ENCODE data around the gene PTTG1IP.

DNA sequence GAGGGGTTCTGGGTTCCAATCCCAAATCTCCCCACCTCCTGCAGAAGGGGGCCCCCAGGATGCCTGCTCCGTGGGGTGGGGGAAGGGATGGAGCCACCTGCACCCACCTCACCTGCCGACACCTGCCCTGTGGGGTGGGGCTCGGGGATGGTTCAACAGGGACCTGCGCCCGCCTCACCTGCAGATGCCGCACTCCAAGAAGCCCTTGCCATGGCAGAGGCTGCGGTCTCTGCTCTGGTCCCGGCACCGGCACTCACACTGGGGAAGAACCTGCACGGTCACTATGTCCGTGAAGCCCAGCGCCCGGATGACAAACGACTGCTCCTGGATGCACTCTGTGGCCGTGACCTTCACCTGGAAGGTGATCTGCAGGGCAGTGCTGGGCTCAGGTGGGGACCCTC lies 18.1 kb upstream of the PTTG1IP start:
- TF ChIP-seq ZNF788 (CRISPR knock-in tag; IDR thresholded peaks at IDR 0.05; ENCODE audit: borderline replicate concordance) = no peak
- no peak for TF ChIP-seq ZNF253 (CRISPR knock-in tag; IDR thresholded peaks at IDR 0.05; ENCODE audit: borderline replicate concordance)
- TF ChIP-seq, protein P1, sequence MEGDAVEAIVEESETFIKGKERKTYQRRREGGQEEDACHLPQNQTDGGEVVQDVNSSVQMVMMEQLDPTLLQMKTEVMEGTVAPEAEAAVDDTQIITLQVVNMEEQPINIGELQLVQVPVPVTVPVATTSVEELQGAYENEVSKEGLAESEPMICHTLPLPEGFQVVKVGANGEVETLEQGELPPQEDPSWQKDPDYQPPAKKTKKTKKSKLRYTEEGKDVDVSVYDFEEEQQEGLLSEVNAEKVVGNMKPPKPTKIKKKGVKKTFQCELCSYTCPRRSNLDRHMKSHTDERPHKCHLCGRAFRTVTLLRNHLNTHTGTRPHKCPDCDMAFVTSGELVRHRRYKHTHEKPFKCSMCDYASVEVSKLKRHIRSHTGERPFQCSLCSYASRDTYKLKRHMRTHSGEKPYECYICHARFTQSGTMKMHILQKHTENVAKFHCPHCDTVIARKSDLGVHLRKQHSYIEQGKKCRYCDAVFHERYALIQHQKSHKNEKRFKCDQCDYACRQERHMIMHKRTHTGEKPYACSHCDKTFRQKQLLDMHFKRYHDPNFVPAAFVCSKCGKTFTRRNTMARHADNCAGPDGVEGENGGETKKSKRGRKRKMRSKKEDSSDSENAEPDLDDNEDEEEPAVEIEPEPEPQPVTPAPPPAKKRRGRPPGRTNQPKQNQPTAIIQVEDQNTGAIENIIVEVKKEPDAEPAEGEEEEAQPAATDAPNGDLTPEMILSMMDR (CRISPR knock-in tag; IDR thresholded peaks at IDR 0.05) = no peak
- TF ChIP-seq ZNF563 (CRISPR knock-in tag; IDR thresholded peaks at IDR 0.05) = no peak
- TF ChIP-seq POLR2A (IDR thresholded peaks at IDR 0.05; ENCODE audit: insufficient read depth in 1 of 2, low read depth in 2 of 2, low read length in 2 of 2) = no peak
- no peak for TF ChIP-seq RORA (CRISPR knock-in tag; IDR thresholded peaks at IDR 0.05)
- no peak for TF ChIP-seq CREB3 (CRISPR knock-in tag; IDR thresholded peaks at IDR 0.05)
- no peak for TF ChIP-seq XRCC5 (optimal IDR thresholded peaks at IDR 0.05; ENCODE audit: low read length)
- TF ChIP-seq MXD1 (CRISPR knock-in tag; IDR thresholded peaks at IDR 0.05) = no peak
- no peak for TF ChIP-seq TBP (CRISPR knock-in tag; IDR thresholded peaks at IDR 0.05)
- no peak for TF ChIP-seq POLR2AphosphoS5 (IDR thresholded peaks at IDR 0.05; ENCODE audit: low read depth, low read length)
- no peak for TF ChIP-seq IRF2 (CRISPR knock-in tag; IDR thresholded peaks at IDR 0.05)
- no peak for TF ChIP-seq ZNF121 (CRISPR knock-in tag; IDR thresholded peaks at IDR 0.05)
- no peak for TF ChIP-seq TAF15 (IDR thresholded peaks at IDR 0.05; ENCODE audit: low read depth, low read length, poor library complexity, severe bottlenecking)

Data from HepG2 (cell line).